GM21528 (cell line): ENCODE results near the gene CACNA1I.

Experiments used
- ATAC-seq: cut with Tn5 transposase; IDR thresholded peaks from one replicate; pipeline ENCODE4 v1.9.1; 2021; ENCODE audit warnings: mild to moderate bottlenecking, moderate library complexity; ENCODE audit not compliant: unreplicated experiment, low FRiP score

Gene CACNA1I

GRCh38 chr22:39646398-39647063 is 76.0 kb downstream of the CACNA1I start:
- no peak for ATAC-seq

DNA sequence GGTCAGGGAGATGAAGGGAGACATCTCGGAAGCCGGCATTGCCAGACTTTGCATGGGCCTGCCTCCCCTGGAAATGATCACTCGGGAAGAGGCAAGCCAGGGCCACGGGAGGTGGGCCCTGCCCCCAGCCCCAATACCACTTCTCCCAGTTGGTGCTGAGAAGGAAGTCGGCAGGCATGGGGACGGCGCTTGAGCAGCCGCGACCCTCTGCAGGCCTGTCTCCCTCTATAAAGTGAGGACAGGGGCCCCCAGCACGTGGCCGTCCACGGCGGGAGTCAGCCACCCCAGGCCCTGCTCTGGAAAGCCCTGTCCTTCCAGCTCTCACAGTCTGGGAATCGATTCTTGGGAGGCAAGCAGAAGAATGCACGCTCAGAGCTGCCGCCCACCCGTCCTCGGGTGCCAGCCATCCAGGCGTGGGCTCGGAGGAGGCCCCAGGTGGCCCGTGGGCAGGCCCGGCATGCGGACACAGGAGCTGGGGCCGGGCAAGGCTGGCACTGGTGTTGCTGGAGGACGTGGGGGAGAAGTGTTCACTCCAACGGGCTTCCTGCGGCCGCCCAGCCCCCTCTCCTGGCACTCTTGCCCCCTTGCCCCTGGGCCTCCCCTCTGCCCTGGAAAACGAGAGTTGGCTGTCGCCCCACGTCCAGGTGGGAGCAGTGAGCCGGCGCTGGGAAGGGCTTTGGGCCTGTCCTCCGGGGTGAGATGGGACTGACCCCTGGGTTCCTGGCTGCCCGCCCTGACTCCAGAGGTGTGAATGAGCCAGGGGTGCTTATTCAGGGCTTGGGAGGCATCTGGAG is 77.5 kb downstream of the CACNA1I start:
- ATAC-seq: no peak

DNA sequence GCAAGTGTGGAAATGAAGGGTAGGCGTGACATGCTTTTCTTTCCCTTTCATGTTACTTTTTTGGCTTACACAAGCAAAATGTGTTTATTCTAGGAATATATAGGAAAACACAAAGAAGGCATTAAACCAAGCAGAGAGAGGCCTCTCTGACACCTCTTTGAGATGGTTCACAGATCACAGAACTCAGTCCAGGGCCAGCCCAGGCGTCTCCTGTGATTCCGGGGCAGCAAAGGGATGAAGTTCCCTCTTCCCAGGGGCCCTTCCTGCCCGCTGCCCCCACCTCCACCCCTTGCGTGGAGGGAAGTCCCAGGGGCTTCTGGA is 78.0 kb downstream of the CACNA1I start:
- no peak for ATAC-seq

DNA sequence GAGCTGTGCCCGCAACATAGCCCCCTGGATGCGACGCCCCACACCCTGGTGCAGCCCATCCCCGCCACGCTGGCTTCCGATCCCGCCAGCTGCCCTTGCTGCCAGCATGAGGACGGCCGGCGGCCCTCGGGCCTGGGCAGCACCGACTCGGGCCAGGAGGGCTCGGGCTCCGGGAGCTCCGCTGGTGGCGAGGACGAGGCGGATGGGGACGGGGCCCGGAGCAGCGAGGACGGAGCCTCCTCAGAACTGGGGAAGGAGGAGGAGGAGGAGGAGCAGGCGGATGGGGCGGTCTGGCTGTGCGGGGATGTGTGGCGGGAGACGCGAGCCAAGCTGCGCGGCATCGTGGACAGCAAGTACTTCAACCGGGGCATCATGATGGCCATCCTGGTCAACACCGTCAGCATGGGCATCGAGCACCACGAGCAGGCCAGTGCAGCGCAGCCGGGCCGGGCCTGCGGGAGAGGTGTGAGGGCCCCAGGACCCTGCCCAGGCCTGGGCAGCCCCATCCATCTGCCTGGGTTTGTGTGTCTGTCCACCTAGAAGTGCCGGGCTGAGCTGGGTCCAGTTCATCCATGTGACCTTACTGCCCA is 79.0 kb downstream of the CACNA1I start:
- no peak for ATAC-seq

DNA sequence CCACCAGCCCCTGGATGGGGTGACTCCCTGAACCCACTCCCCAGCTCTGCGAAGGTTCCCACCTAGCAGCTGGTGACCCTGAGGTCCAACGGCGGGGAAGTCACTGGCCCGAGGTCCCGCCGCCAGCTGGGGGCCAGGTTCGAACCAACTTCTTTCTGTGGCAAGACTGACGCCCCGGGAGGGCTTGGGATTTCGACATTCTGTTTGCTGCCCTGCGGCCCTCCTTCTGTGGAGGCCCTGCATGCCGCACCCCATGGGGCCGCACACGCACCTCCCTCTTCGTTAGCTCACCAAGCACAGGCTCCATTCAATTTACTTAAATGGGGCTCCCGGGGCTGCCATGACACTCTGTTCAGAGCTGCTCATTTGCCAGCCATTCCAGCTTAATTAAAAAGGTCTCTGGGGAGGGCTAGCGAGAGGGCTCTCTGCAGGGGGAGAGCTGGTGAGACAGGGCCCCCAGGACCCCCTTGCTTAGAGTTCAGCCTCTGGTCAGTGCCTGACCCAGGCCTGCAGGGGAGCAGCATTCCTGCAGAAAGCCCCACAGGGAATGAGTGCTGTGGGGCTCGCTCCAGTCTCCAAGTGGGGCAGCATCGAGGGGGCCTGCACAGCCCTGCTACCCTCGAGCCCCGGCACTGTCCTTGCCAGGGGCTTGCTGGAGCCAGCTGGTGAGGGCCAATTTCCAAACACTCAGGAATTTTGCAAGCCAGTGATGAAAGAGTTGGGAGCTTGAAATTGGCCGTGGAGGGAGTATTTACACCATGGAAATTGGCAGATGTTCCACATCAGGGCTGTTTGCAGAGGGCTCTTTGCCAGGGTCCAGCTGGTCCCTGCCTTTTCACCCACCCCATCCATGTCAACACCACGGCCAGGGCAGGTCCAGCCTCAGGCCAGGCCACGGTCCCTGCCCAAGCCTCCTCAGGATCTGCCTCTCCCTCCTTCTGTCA is 80.8 kb downstream of the CACNA1I start:
- ATAC-seq: no peak

DNA sequence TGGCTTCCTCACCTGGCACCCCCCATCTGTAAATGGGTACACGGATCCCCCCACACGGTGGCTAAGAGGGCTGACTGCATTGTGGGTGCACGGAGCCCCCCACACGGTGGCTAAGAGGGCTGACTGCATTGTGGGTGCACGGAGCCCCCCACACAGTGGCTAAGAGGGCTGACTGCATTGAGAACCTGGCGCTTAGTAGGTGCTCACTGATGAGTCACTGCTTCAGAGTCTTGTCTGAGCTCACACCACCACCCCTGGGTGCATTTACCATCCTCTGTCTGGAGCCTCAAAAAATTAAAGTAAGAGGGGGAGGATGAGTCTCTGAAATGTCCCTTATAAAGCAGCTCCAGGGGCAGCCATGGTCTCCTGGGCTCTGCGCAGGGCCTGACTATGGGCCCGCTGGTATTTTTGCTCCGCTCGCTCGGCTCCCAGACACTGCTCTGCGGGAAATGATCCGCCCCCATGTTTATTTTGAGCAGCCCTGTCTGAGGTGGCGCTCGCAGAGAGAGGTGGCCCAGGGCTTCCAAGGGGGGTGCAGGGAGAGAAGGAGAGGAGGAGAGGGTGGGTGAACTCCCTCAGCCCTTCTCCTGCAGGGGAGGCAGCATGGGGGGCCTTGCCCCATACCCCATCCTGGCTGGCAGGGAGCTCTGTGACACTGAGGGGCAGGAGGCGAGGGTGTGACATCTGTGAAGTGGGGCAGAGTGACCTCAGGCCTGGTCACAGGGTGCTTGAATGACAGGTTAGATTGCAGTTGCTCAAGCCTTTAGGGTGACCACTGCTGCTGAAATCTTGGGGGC is 82.6 kb downstream of the CACNA1I start:
- no peak for ATAC-seq

GRCh38 chr22:39653787-39654077 is 83.2 kb downstream of the CACNA1I start:
- ATAC-seq: no peak

GRCh38 chr22:39654131-39654926 is 83.8 kb downstream of the CACNA1I start:
- ATAC-seq: no peak

DNA sequence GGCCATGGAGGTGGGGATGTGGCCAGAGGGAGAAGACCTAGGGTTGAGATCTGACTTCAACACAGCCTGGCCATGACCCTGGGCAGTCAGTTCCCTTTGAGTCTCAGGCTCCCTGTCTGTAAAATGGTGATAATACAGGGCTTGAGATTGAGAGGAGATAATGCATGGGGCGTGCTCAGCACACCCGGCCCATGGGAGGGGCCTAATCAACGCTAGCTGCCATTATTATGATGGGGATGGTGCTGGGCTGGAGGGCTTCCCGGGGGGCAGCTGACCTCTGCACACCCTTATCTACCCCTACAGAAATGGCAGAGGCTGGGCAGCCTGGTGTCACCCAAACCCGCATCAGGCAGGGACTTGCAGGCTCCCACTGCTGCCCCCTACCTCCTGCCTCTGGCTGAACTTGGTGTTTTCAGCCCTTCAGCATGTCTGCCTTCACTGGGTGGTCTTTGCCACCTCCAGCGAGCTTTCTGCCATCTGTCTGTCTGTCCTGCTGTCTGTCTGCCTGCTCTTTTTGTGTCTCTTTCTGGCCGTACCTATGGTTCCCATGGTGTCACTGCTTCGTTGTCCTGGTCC is 84.5 kb downstream of the CACNA1I start:
- ATAC-seq: no peak

DNA sequence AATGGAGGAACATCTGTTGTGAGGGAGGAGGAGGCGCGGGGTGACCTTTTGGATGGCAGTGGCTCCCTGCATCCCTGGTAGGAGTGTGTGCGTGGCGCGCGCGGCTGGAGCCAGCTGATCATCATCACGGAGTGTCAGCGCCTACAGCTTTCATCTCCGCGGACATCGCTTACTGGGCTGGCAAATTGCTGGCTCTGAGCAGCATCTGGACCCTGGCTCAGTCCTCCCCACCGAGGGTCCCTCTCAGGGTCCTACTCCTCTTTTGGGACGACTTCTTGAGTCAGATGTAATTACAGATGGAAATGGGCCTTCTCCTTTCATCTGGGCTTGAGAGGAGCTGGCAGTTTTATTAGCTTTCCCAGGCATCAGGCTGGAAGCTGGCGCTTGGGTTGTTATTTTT is 85.3 kb downstream of the CACNA1I start:
- ATAC-seq: no peak

DNA sequence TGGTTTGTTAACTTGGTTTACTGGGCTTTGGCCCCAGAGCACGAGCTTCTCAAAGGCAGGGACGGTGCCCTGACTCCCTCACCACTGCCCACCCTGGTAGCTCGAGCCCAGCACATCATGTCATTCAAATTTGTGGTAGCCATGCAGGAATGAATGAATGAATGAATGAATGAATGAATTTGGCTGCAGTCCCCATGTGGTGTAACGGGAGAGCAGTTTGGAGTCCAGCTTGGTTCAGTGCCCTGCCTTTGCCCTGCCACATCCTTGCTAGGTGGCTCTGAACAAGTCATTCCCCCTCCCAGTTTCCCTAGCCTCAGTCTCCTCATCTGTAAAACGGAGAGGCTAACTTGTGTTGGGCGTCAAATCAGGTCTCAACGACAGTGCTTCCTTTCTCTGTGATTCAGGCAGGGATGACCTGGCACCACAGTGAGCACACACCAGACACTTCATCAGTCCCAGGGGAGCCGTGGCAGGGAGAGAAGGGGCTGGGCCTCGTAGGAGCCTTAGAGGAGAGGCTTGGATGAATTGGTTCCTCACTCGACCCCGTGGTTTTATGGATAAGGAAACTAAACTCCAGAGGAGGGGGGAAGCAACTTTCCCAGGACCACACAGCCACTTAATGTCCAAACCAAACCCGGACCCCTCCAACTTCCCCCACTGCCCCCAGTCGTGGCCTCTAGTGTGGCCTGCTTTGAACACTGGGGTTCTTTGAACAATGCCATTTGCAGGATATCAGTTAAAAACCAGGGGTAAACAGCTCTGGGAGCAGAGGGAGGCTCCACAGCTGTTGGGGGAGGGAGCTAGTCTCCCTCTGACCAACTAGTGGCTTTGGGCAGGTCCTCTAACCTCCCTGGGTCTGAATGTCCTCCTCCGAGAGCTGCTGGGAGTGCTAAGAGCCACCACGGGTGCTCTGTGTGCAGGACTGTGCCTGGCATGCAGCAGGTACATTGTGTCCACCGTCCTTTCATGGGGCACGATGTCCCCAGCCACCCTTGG is 86.2 kb downstream of the CACNA1I start:
- ATAC-seq: no peak

DNA sequence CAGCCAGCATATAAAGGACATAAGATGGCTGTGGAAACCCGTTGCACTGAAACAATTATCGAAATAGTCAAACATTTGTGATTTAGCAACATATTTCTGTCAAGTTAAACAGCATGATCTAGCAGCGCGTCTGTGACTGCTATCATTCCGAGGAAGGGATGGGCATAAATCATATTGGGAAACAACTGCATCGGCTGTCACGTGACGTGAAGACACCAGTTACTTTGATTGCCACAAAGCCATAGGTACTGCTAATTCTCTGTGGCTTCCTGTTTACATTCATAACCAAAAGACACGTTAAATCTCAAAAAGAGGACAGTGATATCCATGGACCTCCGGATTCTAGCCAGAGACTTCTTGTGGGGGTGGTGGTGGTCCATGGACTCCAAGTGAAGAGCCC is 87.8 kb downstream of the CACNA1I start:
- no peak for ATAC-seq

DNA sequence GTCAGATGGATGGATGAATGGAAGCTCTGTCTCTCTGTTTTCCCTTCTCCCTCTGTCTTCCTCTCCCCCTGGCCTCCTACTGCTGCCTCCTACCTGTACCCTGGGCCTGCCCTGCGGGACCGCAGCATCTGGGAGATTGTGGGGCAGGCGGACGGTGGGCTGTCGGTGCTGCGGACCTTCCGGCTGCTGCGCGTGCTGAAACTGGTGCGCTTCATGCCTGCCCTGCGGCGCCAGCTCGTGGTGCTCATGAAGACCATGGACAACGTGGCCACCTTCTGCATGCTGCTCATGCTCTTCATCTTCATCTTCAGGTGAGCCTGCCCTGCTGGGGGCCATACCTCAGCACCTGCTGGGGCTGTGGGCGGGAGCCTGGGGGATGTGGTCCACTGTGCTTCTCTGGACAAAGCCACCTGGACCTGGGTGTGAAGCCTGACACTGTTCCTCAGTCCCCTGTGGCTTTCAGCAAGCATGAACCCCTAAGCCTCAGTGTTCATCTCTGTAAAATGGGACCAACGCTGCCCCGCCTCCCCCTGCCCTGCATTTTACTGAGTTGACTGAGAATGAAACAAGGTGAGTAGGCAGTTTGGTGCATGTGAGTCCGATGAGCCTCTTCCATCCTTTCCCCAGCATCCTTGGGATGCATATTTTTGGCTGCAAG is 88.4 kb downstream of the CACNA1I start:
- no peak for ATAC-seq

DNA sequence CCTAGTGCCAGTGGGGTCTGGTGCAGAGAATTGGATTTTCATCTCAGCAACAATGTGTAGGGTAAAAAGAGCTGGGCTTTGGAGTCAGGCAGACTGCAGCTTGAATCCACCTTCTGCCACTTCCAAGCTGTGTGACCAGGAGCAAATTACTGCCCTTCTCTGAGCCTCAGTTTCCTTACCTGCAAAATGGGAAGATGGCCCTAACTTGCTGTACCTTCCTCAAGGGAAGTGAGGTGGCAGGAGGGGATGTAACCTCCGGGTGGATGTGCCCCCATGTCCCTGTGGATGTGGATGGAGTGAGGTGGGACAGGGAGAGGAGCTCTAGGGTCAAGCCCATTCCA is 90.9 kb downstream of the CACNA1I start:
- ATAC-seq: no peak

DNA sequence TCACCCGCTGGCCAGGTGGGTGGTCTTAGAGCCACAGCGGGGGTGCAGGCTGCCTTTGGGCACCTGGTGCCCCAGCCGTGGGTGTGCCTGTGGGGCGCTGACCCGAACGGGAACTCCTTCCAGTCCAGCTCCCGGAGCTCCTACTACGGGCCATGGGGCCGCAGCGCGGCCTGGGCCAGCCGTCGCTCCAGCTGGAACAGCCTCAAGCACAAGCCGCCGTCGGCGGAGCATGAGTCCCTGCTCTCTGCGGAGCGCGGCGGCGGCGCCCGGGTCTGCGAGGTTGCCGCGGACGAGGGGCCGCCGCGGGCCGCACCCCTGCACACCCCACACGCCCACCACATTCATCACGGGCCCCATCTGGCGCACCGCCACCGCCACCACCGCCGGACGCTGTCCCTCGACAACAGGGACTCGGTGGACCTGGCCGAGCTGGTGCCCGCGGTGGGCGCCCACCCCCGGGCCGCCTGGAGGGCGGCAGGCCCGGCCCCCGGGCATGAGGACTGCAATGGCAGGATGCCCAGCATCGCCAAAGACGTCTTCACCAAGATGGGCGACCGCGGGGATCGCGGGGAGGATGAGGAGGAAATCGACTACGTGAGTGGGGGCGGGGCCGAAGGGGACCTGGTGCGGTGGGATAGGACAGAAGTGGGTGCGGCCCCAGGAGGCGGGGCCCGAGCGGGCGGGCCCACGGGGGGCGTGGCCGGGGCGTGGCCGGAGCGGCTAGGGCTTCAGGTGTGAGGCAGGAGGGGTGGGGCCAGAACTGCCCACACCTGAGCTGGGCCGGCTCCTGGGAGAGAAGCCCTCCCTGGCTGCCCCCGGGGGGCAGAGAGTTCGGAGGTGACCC is 91.5 kb downstream of the CACNA1I start:
- no peak for ATAC-seq

- ATAC-seq: no peak
These were observed 92.1 kb downstream of the CACNA1I start for GRCh38 chr22:39662686-39663052.

DNA sequence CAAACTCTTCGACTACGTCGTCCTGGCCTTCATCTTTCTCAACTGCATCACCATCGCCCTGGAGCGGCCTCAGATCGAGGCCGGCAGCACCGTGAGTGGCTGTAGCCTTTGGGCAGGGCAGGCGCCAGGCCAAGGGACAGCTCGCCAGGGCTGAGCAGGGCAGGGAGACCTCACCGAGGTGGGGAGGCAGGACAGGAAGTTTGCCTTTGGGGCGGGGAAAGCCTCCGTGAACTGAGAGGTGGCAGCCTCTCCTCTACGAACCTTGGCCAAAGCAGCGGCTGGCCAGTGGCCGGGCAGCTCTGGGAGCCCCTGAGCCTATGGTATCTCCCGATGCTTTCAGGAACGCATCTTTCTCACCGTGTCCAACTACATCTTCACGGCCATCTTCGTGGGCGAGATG is 93.2 kb downstream of the CACNA1I start:
- ATAC-seq: no peak
